Trophoblast cell (in vitro differentiated cells and primary cell): ENCODE results near the gene SPINDOC.

Experiments
- DNase-seq, 2 donors: peaks; one replicate each; pipeline ENCODE4 v3.0.0-alpha.2; 2016
- H2AFZ ChIP-seq: 2 replicates; pipeline ENCODE4 v1.6.1; 2013; ENCODE audit warnings: low read length, moderate library complexity, mild to moderate bottlenecking; ENCODE audit not compliant: insufficient read depth, poor library complexity
- H2AK5ac ChIP-seq: 2 replicates; pipeline ENCODE4 v1.6.1; 2013; ENCODE audit warnings: mild to moderate bottlenecking, low read length
- H2BK120ac ChIP-seq: 2 replicates; pipeline ENCODE4 v1.6.1; 2013; ENCODE audit warnings: low read length, mild to moderate bottlenecking, moderate library complexity; ENCODE audit not compliant: insufficient read depth, poor library complexity
- H2BK12ac ChIP-seq: 2 replicates; pipeline ENCODE4 v1.6.1; 2013; ENCODE audit warnings: mild to moderate bottlenecking, low read length, moderate library complexity
- H2BK5ac ChIP-seq: 2 replicates; pipeline ENCODE4 v1.6.1; 2013; ENCODE audit warnings: low read length, low read depth, moderate library complexity, mild to moderate bottlenecking; ENCODE audit not compliant: poor library complexity
- H3K14ac ChIP-seq: 2 replicates; pipeline ENCODE4 v1.6.1; 2013; ENCODE audit warnings: mild to moderate bottlenecking, low read length
- H3K18ac ChIP-seq: 2 replicates; pipeline ENCODE4 v1.6.1; 2013; ENCODE audit warnings: mild to moderate bottlenecking, low read length
- H3K23ac ChIP-seq: 2 replicates; pipeline ENCODE4 v1.6.1; 2013; ENCODE audit warnings: low read length
- H3K27ac ChIP-seq: 2 replicates; pipeline ENCODE4 v1.5.1; 2013; ENCODE audit warnings: low read depth, mild to moderate bottlenecking, inconsistent platforms, low read length, moderate library complexity
- H3K27me3 ChIP-seq: 2 replicates; pipeline ENCODE4 v1.6.1; 2013; ENCODE audit warnings: inconsistent platforms, mild to moderate bottlenecking, low read length, moderate library complexity; ENCODE audit not compliant: insufficient read depth
- H3K36me3 ChIP-seq, 2 experiments: 1 replicate in 1 of 2; 2 replicates in 1 of 2; pipeline ENCODE4 v1.6.1; 2013; ENCODE audit warnings: low read length in 2 of 2, mild to moderate bottlenecking in 2 of 2, moderate library complexity in 1 of 2; ENCODE audit not compliant: insufficient read depth in 2 of 2, control insufficient read depth in 1 of 2
- H3K4ac ChIP-seq: 2 replicates; pipeline ENCODE4 v1.6.1; 2013; ENCODE audit warnings: low read depth, mild to moderate bottlenecking, low read length, moderate library complexity
- H3K4me1 ChIP-seq, 2 experiments: 1 replicate in 1 of 2; 2 replicates in 1 of 2; pipeline ENCODE4 v1.6.1; 2013; ENCODE audit warnings: low read length in 2 of 2, mild to moderate bottlenecking in 2 of 2, moderate library complexity in 1 of 2; ENCODE audit not compliant: insufficient read depth in 2 of 2, control insufficient read depth in 1 of 2
- H3K4me2 ChIP-seq: 2 replicates; pipeline ENCODE4 v1.6.1; 2013; ENCODE audit warnings: inconsistent platforms, mild to moderate bottlenecking, low read length, moderate library complexity
- H3K4me3 ChIP-seq: 2 replicates; pipeline ENCODE4 v1.5.1; 2013; ENCODE audit warnings: mild to moderate bottlenecking, low read depth, low read length, inconsistent platforms
- H3K79me1 ChIP-seq: one replicate; pipeline ENCODE4 v1.6.1; 2013; ENCODE audit warnings: low read length
- H3K79me2 ChIP-seq: 2 replicates; pipeline ENCODE4 v1.6.1; 2013; ENCODE audit warnings: low read length, mild to moderate bottlenecking; ENCODE audit not compliant: control insufficient read depth, insufficient read depth, poor library complexity
- H3K9ac ChIP-seq: 2 replicates; pipeline ENCODE4 v1.6.1; 2013; ENCODE audit warnings: mild to moderate bottlenecking, low read length
- H3K9me3 ChIP-seq: 2 replicates; pipeline ENCODE4 v1.6.1; 2013; ENCODE audit warnings: low read depth, mild to moderate bottlenecking, control low read depth, inconsistent platforms, low read length; ENCODE audit not compliant: insufficient read depth
- H4K12ac ChIP-seq: 2 replicates; pipeline ENCODE4 v1.6.1; 2013; ENCODE audit warnings: low read depth, mild to moderate bottlenecking, low read length, moderate library complexity
- H4K8ac ChIP-seq: 2 replicates; pipeline ENCODE4 v1.6.1; 2013; ENCODE audit warnings: low read depth, mild to moderate bottlenecking, low read length, moderate library complexity
- H4K91ac ChIP-seq: one replicate; pipeline ENCODE4 v1.6.1; 2013; ENCODE audit warnings: low read depth, mild to moderate bottlenecking, low read length, moderate library complexity
- WGBS: extraction: QIAGEN DNeasy Blood & Tissue Kit; methylation state at CpG from one replicate; pipeline ENCODE4 v1.1.7; 2013; ENCODE audit warnings: missing lambda C conversion rate; ENCODE audit not compliant: insufficient read length, insufficient coverage; ENCODE audit errors: extremely low coverage; 5-methylcytosine and 5-hydroxymethylcytosine counted together

SPINDOC gene

GRCh38 chr11:63767565-63768236 lies 45.6 kb upstream of the SPINDOC start:
- peaks cover 42 to 47% of the 10 kb centered on the region in 2 experiments for H3K4me1 ChIP-seq
- H3K79me1 ChIP-seq: peaks cover 36% of the 10 kb centered on the region
- H3K27ac ChIP-seq: peak overlapping the region; percentile 87
- peaks cover 24 to 33% of the 10 kb centered on the region in 2 experiments for H3K36me3 ChIP-seq
- no peaks in the 10 kb centered on the region for H3K9me3 ChIP-seq
- DNase-seq: peak; percentile 47 to 61
- H4K91ac ChIP-seq: peak overlapping the region; percentile 93
- no peak overlapping the region for H3K23ac ChIP-seq
- H2BK120ac ChIP-seq: peak overlapping the region; percentile 68
- WGBS: no CpG with 5 or more reads among the region's 34 CpGs
- H2BK5ac ChIP-seq: peak overlapping the region; percentile 61
- H2AFZ ChIP-seq: peak overlapping the region; percentile 47
- peak overlapping the region; percentile 75 for H3K4me2 ChIP-seq
- H4K12ac ChIP-seq: peak overlapping the region; percentile 37
- peak overlapping the region; percentile 69 for H3K18ac ChIP-seq
- peak overlapping the region; percentile 88 for H3K4me3 ChIP-seq
- peak overlapping the region; percentile 39 for H2BK12ac ChIP-seq
- no peaks in the 10 kb centered on the region for H3K27me3 ChIP-seq
- H4K8ac ChIP-seq: peak overlapping the region; percentile 54
- H3K79me2 ChIP-seq: peaks cover 26% of the 10 kb centered on the region
- H3K14ac ChIP-seq: peak overlapping the region; percentile 54
- H3K9ac ChIP-seq: peak overlapping the region; percentile 85
- peak overlapping the region; percentile 56 for H2AK5ac ChIP-seq
- peak overlapping the region; percentile 61 for H3K4ac ChIP-seq

- Histone ChIP-seq H3K36me3 (peaks cover 21 to 25% of the 10 kb centered on the region in 2 experiments), H3K4me2 (peak within 1 kb of the TSS; percentile 83), H3K79me1 (peaks cover 29% of the 10 kb centered on the region), H3K18ac (peak within 1 kb of the TSS; percentile 89), H2BK12ac (peak within 1 kb of the TSS; percentile 63), H3K23ac (no peak within 1 kb of the TSS), H2BK120ac (peak within 1 kb of the TSS; percentile 92), H3K4me1 (peaks cover 35 to 40% of the 10 kb centered on the region in 2 experiments), H2AFZ (peak within 1 kb of the TSS; percentile 63), H3K79me2 (peaks cover 22% of the 10 kb centered on the region), H4K91ac (peak within 1 kb of the TSS; percentile 93), H3K14ac (peak within 1 kb of the TSS; percentile 67), H4K12ac (peak within 1 kb of the TSS; percentile 92), H3K9ac (peak within 1 kb of the TSS; percentile 96), H3K4ac (peak within 1 kb of the TSS; percentile 84), H4K8ac (peak within 1 kb of the TSS; percentile 89), H2AK5ac (peak within 1 kb of the TSS; percentile 88), H3K27me3 (no peaks in the 10 kb centered on the region), H3K9me3 (no peaks in the 10 kb centered on the region), H3K27ac (peak within 1 kb of the TSS; percentile 87), H2BK5ac (peak within 1 kb of the TSS; percentile 79), H3K4me3 (peak within 1 kb of the TSS; percentile 88)
- no CpG with 5 or more reads among the region's 113 CpGs for WGBS
- DNase-seq: peak in 1 of 2 donors; percentile 23
Observed at GRCh38 chr11:63768237-63769041, 44.8 kb upstream of the SPINDOC start, which contains the start of gene ZFTA. Gene ZFTA, minus strand, starts transcription at chr11:63768775. Its CDS starts 153 bp downstream, at chr11:63768622.

GRCh38 chr11:63769042-63769713 lies 44.1 kb upstream of the SPINDOC start:
- peak overlapping the region; percentile 92 for H2BK120ac ChIP-seq
- peak overlapping the region; percentile 88 for H3K9ac ChIP-seq
- no peak overlapping the region for H3K23ac ChIP-seq
- peak overlapping the region; percentile 56 for H3K14ac ChIP-seq
- WGBS: no CpG with 5 or more reads among the region's 82 CpGs
- peaks cover 20% of the 10 kb centered on the region for H3K79me2 ChIP-seq
- H3K4me3 ChIP-seq: peak overlapping the region; percentile 88
- H2AK5ac ChIP-seq: peak overlapping the region; percentile 88
- peak in 1 of 2 donors; percentile 25 for DNase-seq
- H4K12ac ChIP-seq: peak overlapping the region; percentile 92
- H2AFZ ChIP-seq: peak overlapping the region; percentile 63
- peak overlapping the region; percentile 89 for H3K18ac ChIP-seq
- H3K36me3 ChIP-seq: peaks cover 19 to 20% of the 10 kb centered on the region in 2 experiments
- peak overlapping the region; percentile 55 for H2BK5ac ChIP-seq
- H3K4me2 ChIP-seq: peak overlapping the region; percentile 83
- no peaks in the 10 kb centered on the region for H3K27me3 ChIP-seq
- H2BK12ac ChIP-seq: peak overlapping the region; percentile 63
- peak overlapping the region; percentile 82 for H4K91ac ChIP-seq
- H3K4me1 ChIP-seq: peaks cover 29 to 33% of the 10 kb centered on the region in 2 experiments
- peak overlapping the region; percentile 89 for H4K8ac ChIP-seq
- H3K9me3 ChIP-seq: no peaks in the 10 kb centered on the region
- H3K27ac ChIP-seq: peak overlapping the region; percentile 43
- peaks cover 25% of the 10 kb centered on the region for H3K79me1 ChIP-seq
- peak overlapping the region; percentile 84 for H3K4ac ChIP-seq
